ENCODE data around the gene LRRIQ4.

Gene LRRIQ4

GRCh38 chr3:169811631-169812331 lies 889 bp upstream of the LRRIQ4 start:
- peak; percentile 68 to 76 for DNase-seq

DNA sequence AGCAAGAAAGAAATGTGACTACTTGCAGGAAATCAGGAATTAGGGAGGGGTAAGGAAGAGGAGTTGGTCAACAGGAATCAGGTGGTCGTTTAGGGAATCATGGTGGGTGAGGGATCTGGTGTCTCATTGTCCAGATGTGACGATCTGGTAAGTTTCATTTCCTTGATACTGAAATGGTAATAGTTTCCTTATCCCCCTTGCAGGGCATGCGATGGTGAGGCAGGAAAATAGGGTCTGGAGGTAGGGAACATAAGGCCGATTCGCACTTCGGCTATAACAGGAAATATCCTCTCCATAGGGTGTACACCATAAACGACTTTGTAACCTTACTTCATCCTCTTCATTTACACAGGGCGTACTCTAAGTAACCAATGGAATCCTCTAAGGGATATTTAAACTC lies 608 bp downstream of the LRRIQ4 start:
- DNase-seq = peak; percentile 46 to 60

DNA sequence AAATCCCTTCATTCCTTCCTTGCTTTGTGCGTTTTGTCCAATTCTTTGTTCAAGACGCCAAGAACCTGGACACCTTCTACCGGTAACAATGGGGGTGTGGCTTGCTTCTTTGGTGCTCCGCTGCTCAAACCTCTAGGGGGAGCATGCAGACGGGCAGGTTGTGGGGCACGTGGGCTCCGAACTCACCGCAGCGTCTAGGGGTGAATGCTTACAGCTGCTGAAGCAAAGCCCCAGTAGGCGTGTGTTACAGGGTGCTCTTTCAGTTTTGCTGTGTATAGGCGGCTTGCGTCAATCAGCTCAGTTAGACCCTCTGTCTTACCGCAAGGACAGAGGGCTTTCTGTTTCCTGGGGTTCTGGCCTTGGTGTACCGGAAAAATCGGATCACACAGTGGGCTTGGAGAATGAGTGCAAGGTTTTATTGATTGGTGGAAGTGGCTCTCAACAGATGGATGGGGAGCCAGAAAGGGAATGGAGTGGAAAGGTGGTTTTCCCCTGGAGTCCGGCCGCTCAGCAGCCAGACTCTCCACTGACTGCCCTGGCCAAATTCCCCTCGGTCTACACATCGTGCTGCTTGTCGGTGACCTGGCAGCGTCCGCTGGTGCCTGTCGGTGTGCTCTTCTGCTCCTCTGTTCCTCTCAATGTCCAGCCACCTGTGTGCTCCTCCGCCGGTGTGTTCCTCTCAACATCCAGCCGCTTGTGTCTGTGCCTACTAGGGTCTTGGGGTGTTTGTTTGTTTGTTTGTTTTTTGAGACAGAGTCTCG lies 1.3 kb downstream of the LRRIQ4 start:
- DNase-seq = peak; percentile 88 to 91

DNA sequence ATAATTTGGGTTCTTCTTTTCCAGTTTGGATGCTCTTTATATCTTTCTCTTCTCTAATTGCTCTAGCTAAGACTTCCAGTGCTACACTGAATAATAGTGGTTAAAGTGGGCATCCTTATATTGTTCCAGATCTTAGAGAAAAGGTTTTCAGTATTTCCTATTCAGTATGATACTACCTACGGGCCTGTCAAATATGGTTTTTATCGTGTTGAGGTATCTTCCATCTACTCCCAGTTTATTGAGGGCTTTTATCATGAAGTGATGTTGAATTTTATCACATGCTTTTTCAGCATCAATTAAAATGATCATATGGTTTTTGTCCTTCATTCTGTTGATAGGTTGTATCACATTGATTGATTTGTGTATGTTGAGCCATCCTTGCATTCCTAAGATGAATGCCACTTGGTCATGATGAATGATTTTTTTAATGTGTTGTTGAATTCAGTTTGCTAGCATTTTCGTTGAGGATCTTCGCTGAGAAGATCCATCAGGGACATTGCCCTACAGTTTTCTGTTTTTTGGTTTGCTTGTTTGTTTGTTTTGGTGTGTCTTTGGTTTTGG lies 3.0 kb downstream of the LRRIQ4 start:
- DNase-seq = no peak

GRCh38 chr3:169818316-169818715 lies 5.6 kb downstream of the LRRIQ4 start:
- no peak for DNase-seq

DNA sequence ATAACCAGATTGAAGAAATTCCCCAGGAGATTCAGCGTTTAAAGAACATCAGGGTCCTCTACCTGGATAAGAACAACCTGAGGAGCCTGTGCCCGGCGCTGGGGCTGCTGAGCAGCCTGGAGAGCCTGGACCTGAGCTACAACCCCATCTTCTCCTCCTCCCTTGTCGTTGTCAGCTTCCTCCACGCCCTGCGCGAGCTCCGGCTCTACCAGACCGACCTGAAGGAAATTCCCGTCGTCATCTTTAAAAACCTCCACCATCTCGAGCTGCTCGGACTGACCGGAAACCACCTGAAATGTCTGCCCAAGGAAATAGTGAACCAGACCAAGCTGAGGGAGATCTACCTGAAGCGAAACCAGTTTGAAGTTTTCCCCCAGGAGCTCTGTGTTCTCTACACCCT lies 9.4 kb downstream of the LRRIQ4 start:
- no peak for DNase-seq

- no peak for DNase-seq
Observed at GRCh38 chr3:169822540-169822939, 9.9 kb downstream of the LRRIQ4 start.

GRCh38 chr3:169822983-169823382 lies 10.3 kb downstream of the LRRIQ4 start:
- DNase-seq = no peak

GRCh38 chr3:169825316-169825715 lies 12.6 kb downstream of the LRRIQ4 start:
- no peak for DNase-seq

- no peak for DNase-seq
Observed at GRCh38 chr3:169827712-169828111, 15.0 kb downstream of the LRRIQ4 start.

- no peak for DNase-seq
Observed at GRCh38 chr3:169835533-169835932, 22.9 kb downstream of the LRRIQ4 start.

- DNase-seq = no peak
Observed at GRCh38 chr3:169836078-169836941, 23.6 kb downstream of the LRRIQ4 start.

DNA sequence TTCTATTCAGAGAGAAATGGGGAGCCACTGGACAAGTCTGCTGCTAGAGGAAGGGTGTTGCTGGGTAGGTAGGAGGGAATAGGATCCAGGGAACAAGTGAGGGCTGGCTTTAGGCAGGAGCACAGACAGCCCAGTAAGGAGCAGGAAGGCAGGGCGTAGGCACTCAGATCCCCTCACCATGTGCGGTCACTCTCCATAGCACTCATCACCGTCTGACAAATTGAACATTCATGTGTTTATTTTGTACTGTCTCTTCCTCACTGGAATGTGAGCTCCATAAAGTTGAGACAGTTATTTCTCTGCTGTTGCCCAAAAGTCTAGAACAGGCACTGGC lies 24.2 kb downstream of the LRRIQ4 start:
- no peak for DNase-seq

GRCh38 chr3:169838511-169839030 lies 25.9 kb downstream of the LRRIQ4 start:
- DNase-seq = no peak

DNA sequence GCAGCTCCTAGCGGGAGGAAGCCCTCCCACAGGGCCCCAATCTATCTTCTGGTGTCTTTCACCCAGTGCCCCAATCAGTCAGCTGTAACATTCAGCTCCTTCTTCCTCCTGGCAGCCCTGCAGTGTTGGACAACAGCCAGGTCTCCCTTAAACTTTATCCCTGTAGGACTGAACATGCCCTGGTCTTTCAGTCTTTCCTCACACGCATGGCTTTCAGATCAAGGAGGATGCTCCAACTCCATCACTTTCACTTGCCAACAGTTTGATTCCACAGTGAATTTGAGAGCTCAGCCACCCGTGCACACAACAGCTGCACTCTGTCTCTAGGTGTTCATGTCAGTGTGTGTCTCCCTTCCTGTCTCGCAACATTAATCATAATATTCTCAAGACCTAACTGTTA lies 28.5 kb downstream of the LRRIQ4 start:
- no peak for DNase-seq

DNA sequence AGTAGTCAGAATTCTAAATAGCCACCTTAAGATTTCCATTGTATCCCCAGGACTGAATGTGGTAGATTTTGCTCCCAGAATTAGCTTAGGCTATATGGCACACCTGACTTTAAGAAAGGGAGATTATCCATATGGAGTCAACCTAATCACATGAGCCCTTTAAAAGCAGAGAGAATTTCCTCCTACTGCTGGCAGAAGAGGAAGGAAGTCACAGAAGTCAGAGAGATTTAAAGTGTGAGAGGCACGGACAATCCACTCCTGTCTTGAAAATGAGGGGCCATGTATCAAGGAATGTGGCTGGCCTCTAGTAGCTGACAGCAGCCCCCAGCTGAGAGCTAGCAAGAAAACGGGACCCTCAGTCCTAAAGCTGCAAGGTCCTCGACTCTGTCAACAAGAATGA lies 30.3 kb downstream of the LRRIQ4 start:
- DNase-seq = peak; percentile 33 to 55

GRCh38 chr3:169846458-169847193 lies 34.0 kb downstream of the LRRIQ4 start:
- no peak for DNase-seq

DNA sequence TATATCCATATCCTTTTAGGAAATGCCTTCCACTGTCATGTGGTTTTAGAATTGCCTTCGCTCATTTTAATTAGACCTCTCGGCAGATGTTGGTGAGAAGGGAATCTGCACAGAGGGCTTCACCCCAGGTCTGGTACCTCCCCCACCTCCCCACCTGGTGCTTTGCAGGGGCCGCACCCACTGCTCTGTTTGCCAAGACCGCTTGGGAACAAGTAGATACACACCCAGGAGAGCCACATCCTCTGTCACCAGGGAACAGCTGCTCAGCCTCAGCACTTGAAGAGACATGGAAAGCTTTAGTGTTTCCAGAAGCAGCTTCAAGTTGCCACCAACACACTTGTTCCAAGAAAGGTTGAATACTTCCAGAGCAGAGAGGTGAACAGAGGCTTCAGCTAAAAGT lies 35.2 kb downstream of the LRRIQ4 start:
- DNase-seq = no peak

DNA sequence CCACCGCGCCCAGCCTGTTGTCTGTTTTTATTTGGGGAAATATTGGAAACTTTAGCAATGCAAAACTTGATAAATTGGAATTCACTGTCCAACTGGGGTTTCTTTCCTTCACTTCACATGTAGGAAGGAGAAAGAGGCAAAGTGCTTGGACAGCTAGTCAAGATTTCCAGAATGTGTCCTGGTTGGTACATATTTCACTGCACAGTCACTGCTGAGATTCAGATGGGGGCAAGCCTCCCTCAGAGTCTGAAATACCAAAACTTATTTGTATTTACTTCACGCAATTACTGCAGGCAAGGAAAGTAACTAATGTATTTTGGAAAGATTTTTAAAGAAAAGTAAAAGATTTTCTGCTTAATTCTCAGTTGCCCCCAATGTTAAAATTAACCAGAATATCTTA lies 36.1 kb downstream of the LRRIQ4 start:
- no peak for DNase-seq

GRCh38 chr3:169850618-169851017 lies 37.9 kb downstream of the LRRIQ4 start:
- DNase-seq = no peak

DNA sequence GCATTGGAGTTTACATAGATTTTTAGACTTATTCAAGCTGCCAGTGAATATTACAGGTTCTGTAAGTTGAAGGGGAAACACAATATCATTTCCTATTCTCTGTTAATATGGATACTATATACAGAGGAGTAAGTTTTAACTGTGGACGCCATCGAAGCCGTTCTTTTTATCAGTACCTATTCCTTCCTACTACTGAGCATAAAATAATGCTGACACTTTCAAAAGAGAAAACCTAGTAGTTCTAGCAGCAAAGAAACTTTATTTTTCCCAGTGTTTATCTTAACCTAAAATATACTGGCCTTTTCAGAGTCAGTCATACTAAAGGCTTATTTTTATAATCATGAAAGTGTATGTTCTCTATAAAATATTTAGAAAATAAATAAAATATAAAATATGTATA lies 42.8 kb downstream of the LRRIQ4 start:
- no peak for DNase-seq

- DNase-seq = no peak
Observed at GRCh38 chr3:169857811-169858210, 45.1 kb downstream of the LRRIQ4 start.

Data from Kasumi-1 (cell line).